GM12878 (cell line): Measurements from ENCODE around the gene PRKAG2.
"Not testable (repeated sequence)": the region's sequence is repeated elsewhere in the genome, so short reads cannot be mapped to it uniquely, and the experiment has no call there.

ENCODE experiments used
- CEBPB ChIP-seq, 2 experiments: fragments of 150-350 bp in 1 of 2; IDR thresholded peaks; 2 replicates each; pipeline ENCODE4 v1.6.1; 2012 to 2014; ENCODE audit warnings: low read depth in 2 of 2, low read length in 2 of 2, borderline replicate concordance in 1 of 2, inconsistent platforms in 1 of 2
- FOS ChIP-seq: IDR thresholded peaks from 3 replicates; pipeline ENCODE4 v1.6.1; 2011; ENCODE audit warnings: borderline replicate concordance; ENCODE audit not compliant: insufficient read length; ENCODE audit errors: extremely low read depth
- PKNOX1 ChIP-seq: fragments of 450-650 bp; IDR thresholded peaks from 2 replicates; pipeline ENCODE4 v1.6.1; 2016; ENCODE audit warnings: mild to moderate bottlenecking
- ZNF24 ChIP-seq: fragments of 450-650 bp; IDR thresholded peaks from 2 replicates; pipeline ENCODE4 v1.6.1; 2017; ENCODE audit warnings: antibody characterized with exemption, mild to moderate bottlenecking

- TF ChIP-seq CEBPB (IDR thresholded peaks at IDR 0.05; ENCODE audit: borderline replicate concordance in 1 of 2, low read depth in 2 of 2, low read length in 2 of 2); ZNF24; PKNOX1; FOS: not testable (repeated sequence)
These were observed 94.7 kb downstream of the PRKAG2 start for GRCh38 chr7:151782256-151782597.
